ENCODE data around the gene KLF12. TPM values are rescaled to one million over a fixed set of nuclear protein-coding genes. Genes with fewer than 3 reads are reported as not detected.
A peak's percentile ranks its signal among the peaks of the same experiment; 100 is the strongest.

The KLF12 gene
- polyA plus RNA-seq, 1 experiment: 16.3 TPM

GRCh38 chr13:74136084-74136658 is 2.0 kb upstream of the KLF12 start:
- CTCF ChIA-PET: no interaction called here
- Histone ChIP-seq H3K4me3 (ENCODE audit: low read depth, low read length) (peak overlapping the region; percentile 69), H3K27me3 (ENCODE audit: control insufficient read depth, insufficient read depth, low read length) (no peaks in the 10 kb centered on the region), H3K36me3 (ENCODE audit: control insufficient read depth, insufficient read depth, low read length) (no peaks in the 10 kb centered on the region)
- DNase-seq (ENCODE audit: low read depth): no peak
- TF ChIP-seq CTCF (IDR thresholded peaks at IDR 0.05; ENCODE audit: insufficient read depth, low read depth, low read length): peak; percentile 23
- POLR2A ChIA-PET: no interaction called here

DNA sequence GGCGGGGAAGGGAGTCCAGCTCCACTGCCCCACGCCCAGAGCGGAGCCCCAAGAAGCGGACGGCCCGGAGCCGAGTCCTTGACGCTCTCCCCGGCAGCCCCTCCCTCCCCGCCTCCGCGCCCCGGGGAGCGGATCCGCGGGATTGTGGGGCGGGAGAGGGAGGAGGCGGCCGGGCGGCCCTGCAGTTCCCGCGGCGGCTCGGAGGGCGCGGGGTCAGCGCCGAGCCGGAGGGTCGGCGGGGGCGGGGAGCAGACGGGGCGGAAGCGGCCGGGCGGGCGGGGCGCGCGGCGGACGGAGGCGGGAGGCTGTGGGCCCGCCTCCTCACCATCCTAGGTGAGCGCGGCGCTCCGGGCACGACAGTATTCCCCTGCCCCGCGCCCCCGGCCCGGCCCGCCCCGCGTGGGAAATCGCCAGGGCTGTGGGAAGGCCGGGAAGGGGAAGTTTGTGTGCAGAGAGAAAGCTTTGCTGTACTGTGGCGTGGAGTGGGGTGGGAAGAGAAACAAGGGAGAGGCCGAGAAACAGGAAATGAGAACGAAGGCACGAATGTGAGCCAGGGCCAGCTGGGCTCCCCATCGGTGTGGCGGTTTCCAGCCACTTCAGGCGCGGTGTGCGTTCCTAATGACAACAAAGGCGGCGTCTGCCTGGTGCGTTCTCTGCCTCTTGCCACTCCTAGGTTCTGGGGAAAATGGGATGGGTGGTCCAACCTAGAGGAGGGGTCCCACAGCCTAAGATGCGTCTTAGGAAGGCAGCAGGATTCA is 1.3 kb upstream of the KLF12 start:
- Histone ChIP-seq H3K27me3 (ENCODE audit: control insufficient read depth, insufficient read depth, low read length) (no peaks in the 10 kb centered on the region), H3K4me3 (ENCODE audit: low read depth, low read length) (peak overlapping the region; percentile 69), H3K36me3 (ENCODE audit: control insufficient read depth, insufficient read depth, low read length) (no peaks in the 10 kb centered on the region)
- DNase-seq (ENCODE audit: low read depth): no peak
- CTCF ChIA-PET: interaction anchor here (0.9 to 1.3 kb wide), 2 partner anchors 35 to 152 kb away, joined by 3 to 4 read pairs; no protein-coding TSS in a partner anchor
- POLR2A ChIA-PET: interaction anchor here (0.7 kb wide), 1 partner anchor 1309 kb away, joined by 7 read pairs; no protein-coding TSS in a partner anchor
- TF ChIP-seq CTCF (IDR thresholded peaks at IDR 0.05; ENCODE audit: insufficient read depth, low read depth, low read length): no peak

GRCh38 chr13:74134777-74135325 is 647 bp upstream of the KLF12 start:
- ChIA-PET POLR2A (interaction anchor here (0.6 to 0.7 kb wide), 2 partner anchors 1068 to 1309 kb away, joined by 3 to 7 read pairs; no protein-coding TSS in a partner anchor), CTCF (interaction anchor here (0.9 to 1.3 kb wide), 2 partner anchors 35 to 153 kb away, joined by 3 to 4 read pairs; no protein-coding TSS in a partner anchor)
- no peaks in the 10 kb centered on the region for H3K27me3 ChIP-seq (ENCODE audit: control insufficient read depth, insufficient read depth, low read length)
- H3K4me3 ChIP-seq (ENCODE audit: low read depth, low read length): peak overlapping the region; percentile 69
- DNase-seq (ENCODE audit: low read depth): no peak
- no peak for TF ChIP-seq CTCF (IDR thresholded peaks at IDR 0.05; ENCODE audit: insufficient read depth, low read depth, low read length)
- H3K36me3 ChIP-seq (ENCODE audit: control insufficient read depth, insufficient read depth, low read length): no peaks in the 10 kb centered on the region

DNA sequence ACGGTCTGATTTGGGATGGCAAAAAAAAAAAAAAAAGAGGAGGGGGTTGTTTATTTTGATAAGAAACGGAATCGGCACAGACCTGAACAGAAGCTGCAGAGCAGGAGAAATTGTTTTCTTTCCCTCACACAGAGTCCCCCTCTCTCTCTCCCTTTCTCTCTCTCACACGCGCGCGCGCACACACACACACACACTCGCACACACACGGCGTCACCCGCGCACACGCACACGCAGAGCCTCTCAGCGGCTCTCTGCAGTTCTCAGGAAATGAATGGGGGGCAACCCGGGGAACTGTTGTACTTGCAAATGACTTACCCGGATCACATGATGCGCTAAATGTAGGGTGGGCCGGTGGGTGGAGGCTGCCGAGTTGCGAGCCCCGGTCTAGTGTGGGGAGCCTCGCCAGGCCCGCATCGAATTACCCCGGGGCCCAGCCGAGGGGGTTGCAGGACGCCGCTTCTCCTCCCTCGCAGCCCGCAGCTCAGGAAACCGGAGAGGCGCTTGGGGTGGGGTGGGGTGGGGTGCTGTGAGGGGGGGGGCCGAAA is 475 bp downstream of the KLF12 start:
- ChIA-PET POLR2A (interaction anchor here (0.5 kb wide), 1 partner anchor 95 kb away, joined by 4 read pairs; no protein-coding TSS in a partner anchor), CTCF (interaction anchor here (0.5 to 2.8 kb wide), 5 partner anchors 10 to 1086 kb away, joined by 3 to 9 read pairs (median 3); no protein-coding TSS in a partner anchor)
- Histone ChIP-seq H3K36me3 (ENCODE audit: control insufficient read depth, insufficient read depth, low read length) (no peaks in the 10 kb centered on the region), H3K4me3 (ENCODE audit: low read depth, low read length) (peak overlapping the region; percentile 69), H3K27me3 (ENCODE audit: control insufficient read depth, insufficient read depth, low read length) (no peaks in the 10 kb centered on the region)
- no peak for TF ChIP-seq CTCF (IDR thresholded peaks at IDR 0.05; ENCODE audit: insufficient read depth, low read depth, low read length)
- DNase-seq (ENCODE audit: low read depth): peak; percentile 54

Data from BJ (cell line).